ENCODE measurements around the gene TRAPPC6A. TPM values are rescaled to one million over a fixed set of nuclear protein-coding genes. Genes with fewer than 3 reads are reported as not detected.

TRAPPC6A gene
- total and polyA plus RNA-seq, 2 of the 4 experiments (the other 2 are of a cell fraction): 4.1 to 13.4 TPM

GRCh38 chr19:45187421-45188100 is 9.5 kb upstream of the TRAPPC6A start:
- no peak overlapping the region for H3K27ac ChIP-seq (ENCODE audit: insufficient read depth, low read length)
- intact Hi-C loops (cut with micrococcal nuclease) (no loop called here), in situ Hi-C loops (cut with MboI; ENCODE audit: low sequenced_read_pairs) (no loop called here), dilution Hi-C loops (cut with HindIII; ENCODE audit: low sequenced_read_pairs, unreplicated experiment) (no loop called here)
- ATAC-seq (ENCODE audit: low read depth) (no peak), DNase-seq (no peak)
- H3K4me2 ChIP-seq (ENCODE audit: low read depth, low read length): no peak overlapping the region
- H4K91ac ChIP-seq (ENCODE audit: insufficient read depth, low read depth, low read length): no peak overlapping the region
- no peak overlapping the region for H4K5ac ChIP-seq (ENCODE audit: low read depth, low read length)
- peaks cover 0 to 4% of the 10 kb centered on the region in 2 experiments; a peak in 1 of 4 replicates for H3K79me1 ChIP-seq (ENCODE audit: low read depth in 1 of 2, low read length in 2 of 2)
- peaks cover 3% of the 10 kb centered on the region; the same call in 1 of the 2 replicates for H4K20me1 ChIP-seq (ENCODE audit: insufficient read depth, low read length)
- H3K9ac ChIP-seq (ENCODE audit: low read depth, low read length): no peak overlapping the region
- no peaks in the 10 kb centered on the region for H3K4me1 ChIP-seq (ENCODE audit: control insufficient read depth, insufficient read depth, low read length)
- no peak overlapping the region for H2AK9ac ChIP-seq (replicated peaks; ENCODE audit: low read depth, low read length, poor library complexity)
- no peak overlapping the region for H3K4ac ChIP-seq (ENCODE audit: low read depth, low read length)
- H3K9me1 ChIP-seq (ENCODE audit: insufficient read depth, low read length): no peaks in the 10 kb centered on the region
- H3K9me3 ChIP-seq (ENCODE audit: control insufficient read depth, insufficient read depth, low read length): no peaks in the 10 kb centered on the region; the same call in 1 of the 2 replicates
- H3K18ac ChIP-seq (ENCODE audit: low read depth, low read length): no peak overlapping the region
- no peak overlapping the region for H2BK20ac ChIP-seq (ENCODE audit: low read depth, low read length)
- no peak overlapping the region for H3K14ac ChIP-seq (replicated peaks; ENCODE audit: low read depth, low read length)
- no TSS peak for BruUV-seq (replicated peaks)
- H2AFZ ChIP-seq (replicated peaks; ENCODE audit: low read length, poor library complexity): peak overlapping the region; percentile 71
- H4K8ac ChIP-seq (ENCODE audit: low read depth in 2 of 2, low read length in 2 of 2): no peak overlapping the region
- CTCF ChIA-PET: interaction anchor here (0.8 to 1.2 kb wide), 2 partner anchors 13 to 44 kb away, joined by 3 to 4 read pairs; no protein-coding TSS in a partner anchor
- 100% methylated on average over 1 of the region's 12 CpGs; no CpG with 5 or more reads in 1 of the 2 experiments for WGBS, 2 experiments (ENCODE audit: extremely low coverage in 2 of 2, insufficient read length in 1 of 2)
- POLR2A ChIA-PET (ENCODE audit: unreplicated experiment): interaction anchor here (0.6 kb wide), 1 partner anchor 15 kb away, joined by 15 read pairs; no protein-coding TSS in a partner anchor
- H2BK5ac ChIP-seq (ENCODE audit: low read depth, low read length, poor library complexity, severe bottlenecking): no peak overlapping the region
- TF ChIP-seq RAD21 (IDR thresholded peaks at IDR 0.05; ENCODE audit: low read length): peak; percentile 25; the same call in 1 of the 2 replicates
- no peak for TF ChIP-seq MAZ (IDR thresholded peaks at IDR 0.05; ENCODE audit: borderline replicate concordance, low read depth, low read length)
- TF ChIP-seq NFE2L2 (IDR thresholded peaks at IDR 0.05; ENCODE audit: low read depth, low read length): no peak
- TF ChIP-seq BHLHE40 (IDR thresholded peaks at IDR 0.05; ENCODE audit: low read depth, low read length): no peak
- TF ChIP-seq CHD1 (IDR thresholded peaks at IDR 0.05; ENCODE audit: low read depth, low read length): no peak
- TF ChIP-seq SMC3 (IDR thresholded peaks at IDR 0.05; ENCODE audit: low read depth, low read length): 0 out of 2 replicates have a peak, but pooled peaks have one; percentile 15
- TF ChIP-seq, protein P1, sequence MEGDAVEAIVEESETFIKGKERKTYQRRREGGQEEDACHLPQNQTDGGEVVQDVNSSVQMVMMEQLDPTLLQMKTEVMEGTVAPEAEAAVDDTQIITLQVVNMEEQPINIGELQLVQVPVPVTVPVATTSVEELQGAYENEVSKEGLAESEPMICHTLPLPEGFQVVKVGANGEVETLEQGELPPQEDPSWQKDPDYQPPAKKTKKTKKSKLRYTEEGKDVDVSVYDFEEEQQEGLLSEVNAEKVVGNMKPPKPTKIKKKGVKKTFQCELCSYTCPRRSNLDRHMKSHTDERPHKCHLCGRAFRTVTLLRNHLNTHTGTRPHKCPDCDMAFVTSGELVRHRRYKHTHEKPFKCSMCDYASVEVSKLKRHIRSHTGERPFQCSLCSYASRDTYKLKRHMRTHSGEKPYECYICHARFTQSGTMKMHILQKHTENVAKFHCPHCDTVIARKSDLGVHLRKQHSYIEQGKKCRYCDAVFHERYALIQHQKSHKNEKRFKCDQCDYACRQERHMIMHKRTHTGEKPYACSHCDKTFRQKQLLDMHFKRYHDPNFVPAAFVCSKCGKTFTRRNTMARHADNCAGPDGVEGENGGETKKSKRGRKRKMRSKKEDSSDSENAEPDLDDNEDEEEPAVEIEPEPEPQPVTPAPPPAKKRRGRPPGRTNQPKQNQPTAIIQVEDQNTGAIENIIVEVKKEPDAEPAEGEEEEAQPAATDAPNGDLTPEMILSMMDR (conservative IDR thresholded peaks at IDR 0.05; ENCODE audit: low read depth, low read length): peak; percentile 40
- H3K36me3 ChIP-seq (ENCODE audit: control insufficient read depth, insufficient read depth, low read length): no peaks in the 10 kb centered on the region
- H3K27me3 ChIP-seq (ENCODE audit: control insufficient read depth, insufficient read depth, low read length): no peaks in the 10 kb centered on the region
- H2BK15ac ChIP-seq (ENCODE audit: low read depth, low read length): no peak overlapping the region
- H3K56ac ChIP-seq (ENCODE audit: extremely low read depth, insufficient read depth, low read length): no peak overlapping the region
- no peak overlapping the region for H2AK5ac ChIP-seq (ENCODE audit: low read depth, low read length)
- no peak overlapping the region for H2BK120ac ChIP-seq (ENCODE audit: low read depth, low read length)
- no peak overlapping the region for H3K23ac ChIP-seq (ENCODE audit: low read depth, low read length)
- H3K4me3 ChIP-seq (ENCODE audit: insufficient read depth, low read depth, low read length): no peak overlapping the region

All from IMR-90 (cell line).